Activated naive CD4-positive, alpha-beta T cell treated with anti-CD3 and anti-CD28 coated beads, Interleukin-2, amount 10 ng/mL, durations not matched to agents 7 days and 5 days (primary cell): Measurements from ENCODE around the gene CTNNAL1.

Experiments used
- CTCF ChIA-PET: fragments of 350-600 bp; sonication (Branson Sonifier 250); formaldehyde crosslinking; loops from one replicate; lab custom pipeline; 2021; ENCODE audit warnings: antibody characterized with exemption; lab: Charles Lee
- DNase-seq: peaks from one replicate; pipeline ENCODE4 v3.0.0-alpha.2; 2020
- H3K27ac Mint-ChIP-seq: one replicate; pipeline ENCODE4 v1.8.0; 2021; ENCODE audit warnings: mild to moderate bottlenecking, moderate library complexity, mixed read lengths
- H3K27me3 Mint-ChIP-seq: one replicate; pipeline ENCODE4 v1.8.0; 2021; ENCODE audit warnings: mild to moderate bottlenecking, mixed read lengths
- H3K36me3 Mint-ChIP-seq: one replicate; pipeline ENCODE4 v1.8.0; 2021; ENCODE audit warnings: mixed read lengths
- H3K4me1 Mint-ChIP-seq: one replicate; pipeline ENCODE4 v1.8.0; 2021; ENCODE audit warnings: mixed read lengths
- H3K4me3 Mint-ChIP-seq: one replicate; pipeline ENCODE4 v1.8.0; 2021; ENCODE audit warnings: mild to moderate bottlenecking, moderate library complexity, mixed read lengths
- H3K9me3 Mint-ChIP-seq: one replicate; pipeline ENCODE4 v1.8.0; 2021; ENCODE audit warnings: mixed read lengths

CTNNAL1 gene

DNA sequence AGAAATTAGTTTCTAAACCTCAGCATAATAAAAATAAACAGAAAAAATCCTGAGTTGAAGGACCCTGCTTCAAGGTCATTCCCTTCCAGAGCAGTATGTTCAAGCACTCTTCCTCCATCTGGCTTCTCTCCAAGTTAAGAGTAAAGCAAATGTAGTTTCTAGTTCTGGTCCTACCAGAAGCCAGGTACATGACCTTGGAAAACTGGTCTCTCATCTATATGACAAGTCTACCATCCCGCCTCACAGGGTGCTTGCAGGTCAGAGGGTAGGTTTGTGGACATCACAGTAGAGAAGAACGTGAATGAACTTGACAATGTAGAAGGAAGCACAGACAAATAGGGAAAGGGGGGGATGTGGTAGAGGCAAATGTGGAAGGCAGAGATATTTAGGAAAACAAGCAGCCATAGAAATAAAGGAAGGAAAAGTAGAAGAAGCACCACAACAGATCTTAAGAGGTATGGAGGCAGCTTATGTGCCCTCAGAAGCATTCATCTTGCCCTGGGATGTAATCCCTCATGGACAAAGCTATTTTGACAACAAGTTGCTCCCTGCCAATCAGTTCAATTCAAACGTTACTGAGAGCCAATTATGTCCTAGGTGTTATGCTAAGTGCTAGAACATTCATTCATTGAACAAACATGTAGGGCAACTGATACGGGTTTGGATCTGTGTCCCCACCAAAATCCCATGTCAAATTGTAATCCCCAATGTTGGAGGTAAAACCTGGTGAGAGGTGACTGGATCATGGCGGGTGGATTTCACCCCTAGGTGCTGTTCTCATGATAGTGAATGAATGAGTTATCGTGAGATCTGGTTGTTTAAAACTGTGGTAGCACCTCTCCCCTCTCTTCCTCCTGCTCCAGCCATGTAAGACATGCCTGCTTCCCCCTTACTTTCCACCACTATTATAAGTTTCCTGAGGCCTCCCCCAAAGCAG, 23.7 kb upstream of the CTNNAL1 start:
- Mint-ChIP-seq H3K4me3 (no peak overlapping the region), H3K27me3 (no peaks in the 10 kb centered on the region), H3K36me3 (peaks cover 40% of the 10 kb centered on the region), H3K4me1 (no peaks in the 10 kb centered on the region), H3K27ac (no peak overlapping the region), H3K9me3 (no peaks in the 10 kb centered on the region)
- DNase-seq = no peak
- CTCF ChIA-PET = no interaction called here

DNA sequence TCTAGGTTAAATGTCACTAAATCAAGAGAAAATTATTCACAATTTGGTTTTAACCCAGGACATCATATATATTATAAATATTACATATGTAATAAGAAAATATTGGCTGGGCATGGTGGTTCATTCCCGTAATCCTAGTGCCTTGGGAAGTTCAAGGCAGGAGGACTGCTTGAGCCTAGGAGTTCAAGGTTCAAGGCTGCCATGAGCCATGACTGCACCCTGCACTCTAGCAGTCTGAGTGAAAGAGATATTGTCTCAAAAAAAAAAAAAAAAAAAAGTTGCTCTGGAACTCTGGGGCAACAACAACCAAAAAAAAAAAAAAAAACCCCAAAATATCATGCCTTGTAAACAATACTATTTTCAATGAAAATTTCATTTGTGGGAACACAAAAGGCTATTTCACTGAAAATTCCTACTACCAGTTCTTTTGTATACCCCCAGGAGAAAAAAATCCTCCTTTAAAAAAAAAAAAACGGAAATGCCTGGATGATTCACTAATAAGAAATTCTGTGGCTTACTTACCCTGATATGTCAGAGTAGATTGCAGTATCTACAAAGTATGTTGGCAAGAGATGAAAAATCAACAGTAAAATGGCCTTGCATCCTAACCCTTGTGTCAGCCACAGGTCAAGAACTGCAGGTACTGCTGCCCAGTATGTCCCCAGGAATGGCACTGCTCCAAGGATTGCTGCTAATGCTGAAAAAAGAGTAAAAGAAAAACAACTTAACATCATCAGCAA, 22.6 kb upstream of the CTNNAL1 start:
- CTCF ChIA-PET = no interaction called here
- Mint-ChIP-seq H3K27me3 (no peaks in the 10 kb centered on the region), H3K4me1 (no peaks in the 10 kb centered on the region), H3K27ac (no peak overlapping the region), H3K9me3 (no peaks in the 10 kb centered on the region), H3K4me3 (no peak overlapping the region), H3K36me3 (peaks cover 42% of the 10 kb centered on the region)
- DNase-seq = no peak

DNA sequence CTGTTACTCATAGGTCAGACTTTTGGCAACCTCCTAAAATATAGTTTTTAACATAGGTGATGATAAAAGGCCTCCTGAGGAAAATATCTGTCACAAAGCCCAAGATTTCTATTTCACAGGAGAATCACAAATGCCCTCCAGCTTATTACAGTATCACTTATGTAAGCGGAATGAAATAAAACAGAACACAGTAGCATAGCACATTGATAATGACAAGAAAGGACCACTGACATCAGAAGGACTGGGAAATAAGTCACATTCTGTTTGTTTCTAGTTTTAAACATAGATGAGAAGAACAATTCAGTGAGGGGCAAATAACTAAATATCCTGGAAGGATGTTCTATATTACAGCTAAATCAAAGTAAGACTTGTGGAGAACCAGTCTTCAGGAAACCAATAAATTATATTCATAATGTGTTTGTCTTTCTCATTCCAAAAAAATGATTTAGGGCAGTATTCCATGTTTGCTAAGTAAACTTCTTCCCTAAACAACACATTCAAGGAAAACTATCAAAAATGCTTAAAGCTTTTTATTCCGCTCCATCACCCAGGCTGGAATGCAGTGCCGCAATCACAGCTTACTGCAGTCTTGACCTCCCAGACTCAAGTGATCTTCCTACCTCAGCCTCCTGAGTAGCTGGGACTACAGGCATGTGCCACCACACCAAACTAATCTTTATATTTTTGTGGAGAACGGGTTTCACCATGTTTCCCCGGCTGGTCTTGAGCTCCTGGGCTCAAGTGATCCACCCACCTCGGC, 20.8 kb upstream of the CTNNAL1 start:
- CTCF ChIA-PET = no interaction called here

DNA sequence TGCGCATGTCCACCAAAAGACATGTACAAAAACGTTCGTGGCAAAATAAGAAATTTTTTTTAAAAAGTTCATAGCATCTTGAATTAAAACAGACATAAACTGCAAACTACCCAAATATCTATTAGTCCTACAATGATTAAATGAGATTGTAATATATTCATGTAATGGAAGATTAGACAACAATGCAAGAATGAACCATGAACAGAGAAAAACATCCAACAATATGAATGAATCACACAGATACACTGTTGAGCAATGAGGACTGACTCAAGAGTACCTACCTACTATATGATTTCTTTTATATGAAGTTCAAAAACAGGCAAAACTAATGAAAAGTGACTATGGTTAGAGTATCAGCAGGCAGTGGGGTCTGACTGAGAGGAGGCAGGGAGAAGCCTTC, 17.9 kb upstream of the CTNNAL1 start:
- Mint-ChIP-seq H3K27me3 (no peaks in the 10 kb centered on the region), H3K4me1 (peaks cover 9% of the 10 kb centered on the region), H3K4me3 (no peak overlapping the region), H3K9me3 (no peaks in the 10 kb centered on the region), H3K36me3 (peaks cover 32% of the 10 kb centered on the region), H3K27ac (no peak overlapping the region)
- no peak for DNase-seq
- CTCF ChIA-PET = no interaction called here

More for the DNA sequence above, 20.8 kb upstream of the CTNNAL1 start:
- H3K4me3 Mint-ChIP-seq = no peak overlapping the region
- H3K36me3 Mint-ChIP-seq = peaks cover 32% of the 10 kb centered on the region
- DNase-seq = no peak
- H3K4me1 Mint-ChIP-seq = no peaks in the 10 kb centered on the region
- H3K27ac Mint-ChIP-seq = no peak overlapping the region
- H3K27me3 Mint-ChIP-seq = no peaks in the 10 kb centered on the region
- no peaks in the 10 kb centered on the region for H3K9me3 Mint-ChIP-seq

DNA sequence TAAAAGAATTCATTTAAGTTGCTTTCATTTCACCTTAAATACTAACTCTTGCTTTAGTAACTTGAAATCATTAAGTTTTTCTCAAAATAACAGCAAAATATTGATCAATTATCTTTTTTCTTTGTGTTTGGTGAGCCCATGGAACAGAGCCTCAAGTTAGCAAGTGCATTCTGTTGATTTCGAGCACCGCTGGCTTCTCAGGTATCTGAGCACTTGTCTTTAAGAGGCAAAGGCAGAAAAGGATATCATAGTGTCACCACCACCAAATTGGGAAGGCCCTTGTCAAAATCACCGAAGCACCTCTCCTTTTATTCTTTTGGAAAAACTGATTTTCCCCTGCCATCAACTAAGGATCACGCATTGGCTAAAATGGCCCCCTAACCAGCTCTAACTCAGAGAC, 17.1 kb upstream of the CTNNAL1 start:
- no peak for DNase-seq
- H3K9me3 Mint-ChIP-seq = no peaks in the 10 kb centered on the region
- peaks cover 31% of the 10 kb centered on the region for H3K36me3 Mint-ChIP-seq
- H3K27ac Mint-ChIP-seq = peak overlapping the region; percentile 14
- H3K4me3 Mint-ChIP-seq = no peak overlapping the region
- no peaks in the 10 kb centered on the region for H3K27me3 Mint-ChIP-seq
- peaks cover 9% of the 10 kb centered on the region for H3K4me1 Mint-ChIP-seq
- CTCF ChIA-PET = no interaction called here

DNA sequence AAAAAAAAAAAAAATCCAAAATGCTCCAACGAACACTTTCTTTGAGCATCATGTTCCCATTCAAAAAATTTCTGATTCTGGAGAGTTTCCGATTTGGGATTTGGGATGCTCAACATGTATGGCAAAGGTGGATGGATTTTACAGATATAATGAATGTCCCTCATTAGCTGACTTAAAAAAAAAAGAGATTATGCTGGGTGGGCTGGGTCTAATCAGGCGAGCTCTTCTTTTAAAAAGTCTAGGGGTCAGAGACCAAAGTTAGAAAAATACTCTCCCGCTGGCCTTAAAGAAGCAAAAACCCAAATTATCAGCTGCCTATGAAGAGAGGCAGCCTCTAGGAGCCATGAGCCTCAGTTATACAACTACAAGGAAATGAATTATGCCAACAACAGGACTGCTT, 15.2 kb upstream of the CTNNAL1 start:
- no peak for DNase-seq
- Mint-ChIP-seq H3K36me3 (peaks cover 35% of the 10 kb centered on the region), H3K4me3 (no peak overlapping the region), H3K9me3 (no peaks in the 10 kb centered on the region), H3K4me1 (peaks cover 9% of the 10 kb centered on the region), H3K27ac (peak overlapping the region; percentile 62), H3K27me3 (no peaks in the 10 kb centered on the region)
- CTCF ChIA-PET = interaction anchor here (1.1 kb wide), 1 partner anchor 177 kb away, joined by 4 read pairs; no protein-coding TSS in a partner anchor

DNA sequence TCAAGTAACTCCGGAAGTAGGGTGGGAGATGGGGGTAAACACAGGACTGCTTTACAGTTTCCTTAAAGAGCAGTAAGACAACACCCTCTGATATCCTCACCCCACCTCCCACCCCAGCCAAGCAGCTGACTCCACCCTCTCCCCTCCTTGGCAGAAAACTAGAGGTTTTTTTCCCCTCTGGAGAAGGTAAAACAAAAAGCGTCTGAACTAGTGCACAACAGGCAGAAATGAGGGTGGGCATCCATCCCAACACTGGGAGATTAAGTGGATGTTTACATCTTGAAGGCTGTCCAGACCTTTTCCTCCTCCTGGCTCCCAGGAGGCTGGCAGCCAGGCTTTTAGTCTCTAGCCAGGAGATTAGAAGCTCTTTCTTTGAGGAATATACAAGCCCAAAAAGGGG, 13.9 kb upstream of the CTNNAL1 start:
- no peak for DNase-seq
- Mint-ChIP-seq H3K4me3 (no peak overlapping the region), H3K27me3 (no peaks in the 10 kb centered on the region), H3K4me1 (peaks cover 9% of the 10 kb centered on the region), H3K36me3 (peaks cover 36% of the 10 kb centered on the region), H3K9me3 (no peaks in the 10 kb centered on the region), H3K27ac (no peak overlapping the region)
- CTCF ChIA-PET = interaction anchor here (1.0 kb wide), 1 partner anchor 118 kb away, joined by 3 read pairs; no protein-coding TSS in a partner anchor

DNA sequence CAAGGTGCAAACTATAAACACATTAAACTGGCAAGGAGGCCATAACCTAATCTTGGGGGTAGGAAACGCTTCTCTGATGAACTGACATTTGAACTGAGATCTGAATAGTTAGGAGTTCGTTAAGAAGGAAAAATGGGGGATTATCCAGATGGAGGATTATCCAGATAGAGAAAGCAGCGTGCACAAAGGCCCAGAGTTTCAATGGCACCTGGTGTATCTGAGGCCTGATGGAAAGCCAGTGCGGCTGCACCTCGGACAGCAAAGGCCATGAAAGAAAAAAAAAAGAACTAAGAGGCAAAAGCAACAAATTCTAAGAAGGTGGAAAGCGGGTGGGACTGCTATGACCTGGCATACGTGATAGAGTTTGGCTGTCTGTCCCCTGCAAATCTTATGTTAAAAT, 13.0 kb upstream of the CTNNAL1 start:
- Mint-ChIP-seq H3K4me3 (no peak overlapping the region), H3K36me3 (peaks cover 31% of the 10 kb centered on the region), H3K27me3 (no peaks in the 10 kb centered on the region)

DNA sequence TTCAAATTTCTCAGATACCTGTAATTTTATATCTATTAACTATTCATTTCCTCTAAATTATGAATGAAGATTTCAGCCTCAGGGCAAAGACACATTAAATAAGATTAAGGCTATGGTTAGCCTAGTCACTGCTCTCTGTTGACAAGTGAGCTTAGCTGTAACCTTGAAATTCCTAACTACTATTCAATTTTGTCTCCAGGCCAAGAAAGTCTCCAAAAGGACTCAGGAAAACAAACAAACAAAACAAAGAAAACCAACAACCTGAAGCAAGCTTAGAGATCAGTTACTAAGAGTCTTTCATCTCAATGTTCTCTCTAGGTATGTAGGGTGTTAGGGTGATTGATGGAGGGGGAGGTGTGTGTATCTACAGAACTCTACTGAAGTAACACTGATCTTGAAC, 9.6 kb upstream of the CTNNAL1 start:
- H3K27ac Mint-ChIP-seq = no peak overlapping the region
- H3K4me3 Mint-ChIP-seq = no peak overlapping the region
- H3K9me3 Mint-ChIP-seq = no peaks in the 10 kb centered on the region
- no peaks in the 10 kb centered on the region for H3K27me3 Mint-ChIP-seq
- peaks cover 11% of the 10 kb centered on the region for H3K4me1 Mint-ChIP-seq
- no peak for DNase-seq
- H3K36me3 Mint-ChIP-seq = peaks cover 43% of the 10 kb centered on the region
- CTCF ChIA-PET = no interaction called here

More for the DNA sequence above, 13.0 kb upstream of the CTNNAL1 start:
- Mint-ChIP-seq H3K27ac (no peak overlapping the region), H3K9me3 (no peaks in the 10 kb centered on the region), H3K4me1 (peaks cover 9% of the 10 kb centered on the region)
- DNase-seq = no peak
- CTCF ChIA-PET = no interaction called here

DNA sequence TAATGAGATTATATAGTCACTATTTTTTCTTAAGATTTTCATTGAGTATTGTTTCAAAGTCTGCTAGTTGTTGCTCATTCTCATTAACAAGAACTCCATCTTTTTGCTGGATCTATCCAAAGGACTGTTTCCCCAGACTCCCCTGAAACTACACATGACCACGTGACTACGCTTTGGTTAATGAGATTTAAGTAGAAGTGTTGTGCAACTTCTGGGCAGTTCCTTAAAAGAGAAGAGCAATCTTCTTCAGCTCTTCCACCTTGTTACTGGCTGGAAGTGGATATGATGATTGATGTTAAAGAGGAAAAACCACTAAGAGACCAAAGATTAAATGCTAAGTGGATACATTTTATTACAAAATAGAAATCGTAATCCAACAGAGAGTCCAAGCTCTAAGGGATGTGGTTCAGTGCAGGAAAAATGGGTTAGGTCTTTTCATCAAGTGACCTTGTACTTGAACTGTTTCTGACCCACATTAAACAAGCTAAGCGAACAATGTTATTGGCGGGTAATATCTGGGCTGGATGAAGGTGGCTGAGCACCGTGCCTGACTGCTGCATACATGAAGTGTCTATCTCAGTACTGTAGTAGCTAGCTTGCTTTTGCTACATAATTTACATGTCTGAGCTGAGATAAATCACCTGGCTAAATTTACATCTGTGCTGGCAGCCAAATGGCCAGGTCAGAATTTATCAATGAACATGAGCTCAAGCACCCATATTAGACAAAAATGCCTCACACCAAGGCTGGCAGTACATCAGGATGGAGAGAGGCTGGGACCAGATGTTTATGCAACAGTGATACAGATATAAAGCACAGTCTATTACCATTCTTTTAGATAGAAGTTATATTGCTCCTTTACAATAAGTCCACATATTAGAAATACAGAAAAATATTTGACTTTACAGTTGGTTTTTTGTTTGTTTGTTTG, 7.5 kb upstream of the CTNNAL1 start:
- CTCF ChIA-PET = no interaction called here
- H3K27ac Mint-ChIP-seq = no peak overlapping the region

DNA sequence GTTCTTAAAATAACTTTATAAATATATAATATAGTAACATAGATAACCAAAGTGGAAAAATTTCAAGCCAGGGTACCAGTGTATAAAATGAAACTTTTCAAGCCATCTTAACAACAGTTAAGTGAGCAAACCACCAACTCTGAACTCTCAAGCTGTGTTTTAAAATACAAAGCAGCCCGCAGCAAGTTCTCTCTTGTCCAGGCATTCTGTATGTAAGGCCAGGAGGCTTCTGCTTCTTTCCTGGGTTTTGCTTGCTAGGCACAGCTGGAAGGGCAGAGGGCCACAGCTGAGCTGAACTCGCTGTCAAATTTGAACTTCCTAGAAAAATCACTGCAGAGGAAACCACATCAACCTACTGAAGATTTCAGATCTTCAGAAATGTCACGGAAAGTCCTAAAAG, 6.8 kb upstream of the CTNNAL1 start:
- DNase-seq = no peak
- Mint-ChIP-seq H3K27me3 (no peaks in the 10 kb centered on the region), H3K4me1 (peaks cover 4% of the 10 kb centered on the region), H3K27ac (no peak overlapping the region), H3K9me3 (no peaks in the 10 kb centered on the region), H3K4me3 (no peak overlapping the region), H3K36me3 (peaks cover 41% of the 10 kb centered on the region)
- CTCF ChIA-PET = interaction anchor here (1.1 kb wide), 1 partner anchor 67 kb away, joined by 3 read pairs; no protein-coding TSS in a partner anchor

More for the DNA sequence above, 7.5 kb upstream of the CTNNAL1 start:
- Mint-ChIP-seq H3K27me3 (no peaks in the 10 kb centered on the region), H3K36me3 (peaks cover 41% of the 10 kb centered on the region), H3K4me1 (peaks cover 4% of the 10 kb centered on the region), H3K9me3 (no peaks in the 10 kb centered on the region), H3K4me3 (no peak overlapping the region)
- DNase-seq = no peak

DNA sequence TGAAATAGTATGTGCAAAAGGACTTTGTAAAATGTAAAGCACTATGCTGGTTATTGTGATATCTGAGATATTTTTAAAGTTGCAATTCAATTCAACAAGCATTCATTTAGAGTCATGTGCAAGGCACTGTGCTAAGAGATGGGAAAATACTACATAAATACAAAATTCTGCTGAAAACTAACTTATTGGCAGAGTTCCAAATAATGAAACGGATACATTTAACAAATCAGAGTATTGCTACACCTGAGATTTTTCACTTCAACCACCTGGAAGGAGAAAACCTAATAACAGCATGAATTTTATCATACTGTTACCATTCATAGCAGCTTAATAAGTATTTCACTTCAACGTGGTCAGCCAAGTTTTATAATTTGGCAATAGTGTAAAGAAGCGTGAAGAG, 6.1 kb upstream of the CTNNAL1 start:
- Mint-ChIP-seq H3K27me3 (no peaks in the 10 kb centered on the region), H3K4me1 (peaks cover 4% of the 10 kb centered on the region), H3K4me3 (no peak overlapping the region), H3K27ac (no peak overlapping the region), H3K9me3 (no peaks in the 10 kb centered on the region), H3K36me3 (peaks cover 37% of the 10 kb centered on the region)
- DNase-seq = no peak
- CTCF ChIA-PET = interaction anchor here (1.1 kb wide), 1 partner anchor 67 kb away, joined by 3 read pairs; no protein-coding TSS in a partner anchor

DNA sequence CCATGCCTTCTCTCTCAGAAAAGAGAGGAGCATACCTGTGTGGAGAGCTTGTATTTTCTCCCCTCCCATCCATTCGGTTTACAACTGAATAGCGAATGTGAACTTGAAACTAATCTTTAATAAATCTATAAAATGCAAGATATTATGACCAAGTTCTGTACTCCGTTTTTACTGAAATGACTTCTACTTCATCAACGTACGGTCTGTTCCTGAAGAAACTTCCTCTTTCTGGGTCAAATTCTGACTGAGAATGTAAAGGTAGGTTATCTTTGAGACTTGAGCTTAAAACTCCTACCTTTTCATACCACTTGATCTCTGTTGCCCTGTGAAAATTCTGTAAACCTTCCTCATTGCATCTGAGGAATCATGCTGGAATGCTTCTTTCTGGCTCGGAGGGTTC, 4.2 kb upstream of the CTNNAL1 start:
- CTCF ChIA-PET = interaction anchor here (1.3 kb wide), 1 partner anchor 19 kb away, joined by 3 read pairs; no protein-coding TSS in a partner anchor
- Mint-ChIP-seq H3K4me1 (peaks cover 12% of the 10 kb centered on the region), H3K27ac (no peak overlapping the region), H3K4me3 (no peak overlapping the region), H3K9me3 (no peaks in the 10 kb centered on the region), H3K36me3 (peaks cover 26% of the 10 kb centered on the region), H3K27me3 (peaks cover 3% of the 10 kb centered on the region)
- DNase-seq = no peak
